Caco-2 (cell line): ENCODE results near the gene THSD8. TPM values are rescaled to one million over a fixed set of nuclear protein-coding genes. Genes with fewer than 3 reads are reported as not detected.

Source experiments
- BruUV-seq: library from RNA; stranded (reverse); fragments of 400-500 nt; replicated peaks from 2 replicates; lab custom pipeline; 2021; lab: Mats Ljungman, UMichigan
- CTCF ChIA-PET: fragments of 300-600 bp; sonication (Branson Sonifier 250); formaldehyde crosslinking; loops from one replicate; lab custom pipeline; 2022; ENCODE audit warnings: antibody characterized with exemption; lab: Charles Lee
- POLR2A ChIA-PET: fragments of 300-600 bp; sonication (Branson Sonifier 250); formaldehyde crosslinking; loops from one replicate; lab custom pipeline; 2022; ENCODE audit warnings: antibody characterized with exemption; lab: Charles Lee
- DNase-seq, 2 experiments: peaks; one replicate each; pipeline versions ENCODE4 v3.0.0 to v3.0.0-alpha.2; 2020 to 2022
- H3K27me3 ChIP-seq: replicated peaks from 2 replicates; pipeline ENCODE4 v1.6.0; 2011; ENCODE audit warnings: low read length; ENCODE audit not compliant: control insufficient read depth, insufficient read depth
- H3K36me3 ChIP-seq: 2 replicates; pipeline ENCODE4 v1.5.1; 2011; ENCODE audit warnings: low read length; ENCODE audit not compliant: control insufficient read depth, insufficient read depth
- H3K4me1 ChIP-seq: fragments of 250-450 bp; sonication (Bioruptor Pico); 2 replicates; pipeline ENCODE4 v1.5.1; 2020; ENCODE audit warnings: mild to moderate bottlenecking
- H3K4me3 ChIP-seq: 2 replicates; pipeline ENCODE4 v1.5.1; 2011; ENCODE audit warnings: low read depth, mild to moderate bottlenecking, control low read depth, low read length
- H3K9me3 ChIP-seq: fragments of 250-450 bp; sonication (Bioruptor Pico); 2 replicates; pipeline ENCODE4 v1.5.1; 2020; ENCODE audit warnings: mild to moderate bottlenecking, moderate library complexity
- H3K27ac Mint-ChIP-seq: one replicate; pipeline ENCODE4 v1.8.0; 2022; ENCODE audit warnings: mixed read lengths; ENCODE audit not compliant: unreplicated experiment
- H3K27me3 Mint-ChIP-seq: one replicate; pipeline ENCODE4 v1.8.0; 2022; ENCODE audit warnings: mixed read lengths; ENCODE audit not compliant: insufficient read depth, unreplicated experiment
- H3K36me3 Mint-ChIP-seq: one replicate; pipeline ENCODE4 v1.8.0; 2022; ENCODE audit warnings: mild to moderate bottlenecking, mixed read lengths; ENCODE audit not compliant: insufficient read depth, unreplicated experiment
- H3K4me1 Mint-ChIP-seq: one replicate; pipeline ENCODE4 v1.8.0; 2022; ENCODE audit warnings: low read depth, mixed read lengths; ENCODE audit not compliant: unreplicated experiment
- H3K4me3 Mint-ChIP-seq: one replicate; pipeline ENCODE4 v1.8.0; 2022; ENCODE audit warnings: mild to moderate bottlenecking, moderate library complexity, mixed read lengths; ENCODE audit not compliant: unreplicated experiment
- H3K9me3 Mint-ChIP-seq: one replicate; pipeline ENCODE4 v1.8.0; 2022; ENCODE audit warnings: mixed read lengths; ENCODE audit not compliant: unreplicated experiment
- intact Hi-C: fragments of 100-400 bp; cut with micrococcal nuclease; formaldehyde crosslinking; loops from one replicate; pipeline ENCODE4 v1.10.0; 2022; ENCODE audit not compliant: unreplicated experiment
- total RNA-seq: library from RNA; stranded (reverse); gene quantifications from 2 replicates; pipeline ENCODE4 v1.2.3, GENCODE V29; 2022
- TF ChIP-seq, protein P1 (sequence below), 2 experiments: fragments of 200-600 bp in 1 of 2; IDR thresholded peaks; 1 replicate in 1 of 2; 2 replicates in 1 of 2; pipeline versions ENCODE4 v1.5.1 to v1.8.0; 2011 to 2022; ENCODE audit warnings: antibody characterized with exemption in 1 of 2, control low read depth in 1 of 2, inconsistent platforms in 1 of 2, low read depth in 1 of 2, low read length in 1 of 2, mild to moderate bottlenecking in 1 of 2, moderate library complexity in 1 of 2; ENCODE audit not compliant: insufficient read depth in 1 of 2, severe bottlenecking in 1 of 2, unreplicated experiment in 1 of 2

THSD8 gene
- total RNA-seq, 1 experiment from 2014 or later: 25.9 TPM

DNA sequence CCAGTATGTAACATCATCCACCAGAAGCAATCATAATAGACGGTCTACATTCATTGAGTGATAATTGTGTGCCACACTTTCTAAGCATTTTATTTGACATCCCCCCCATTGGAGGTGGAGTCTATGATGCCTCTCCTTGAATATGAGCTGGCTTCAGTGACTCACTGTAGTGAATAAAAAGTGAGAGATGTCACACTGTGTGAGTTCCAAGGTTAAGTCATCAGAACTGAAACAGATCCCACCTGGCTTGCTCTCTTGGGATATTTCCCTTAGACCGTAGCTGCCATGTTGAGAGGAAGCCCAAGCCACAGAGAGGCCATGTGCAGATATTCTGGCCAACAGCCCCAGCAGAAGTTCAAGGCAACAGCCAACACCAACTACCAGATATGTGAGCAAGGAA lies 19.9 kb downstream of the THSD8 start:
- Mint-ChIP-seq H3K36me3 (no peaks in the 10 kb centered on the region), H3K27ac (no peak overlapping the region), H3K9me3 (no peaks in the 10 kb centered on the region), H3K4me1 (no peaks in the 10 kb centered on the region), H3K4me3 (no peak overlapping the region), H3K27me3 (no peaks in the 10 kb centered on the region)
- BruUV-seq: no TSS peak
- intact Hi-C loops: no loop called here
- Histone ChIP-seq H3K27me3 (no peaks in the 10 kb centered on the region), H3K36me3 (no peaks in the 10 kb centered on the region), H3K4me3 (no peak overlapping the region), H3K4me1 (no peaks in the 10 kb centered on the region), H3K9me3 (no peaks in the 10 kb centered on the region)
- TF ChIP-seq, protein P1, sequence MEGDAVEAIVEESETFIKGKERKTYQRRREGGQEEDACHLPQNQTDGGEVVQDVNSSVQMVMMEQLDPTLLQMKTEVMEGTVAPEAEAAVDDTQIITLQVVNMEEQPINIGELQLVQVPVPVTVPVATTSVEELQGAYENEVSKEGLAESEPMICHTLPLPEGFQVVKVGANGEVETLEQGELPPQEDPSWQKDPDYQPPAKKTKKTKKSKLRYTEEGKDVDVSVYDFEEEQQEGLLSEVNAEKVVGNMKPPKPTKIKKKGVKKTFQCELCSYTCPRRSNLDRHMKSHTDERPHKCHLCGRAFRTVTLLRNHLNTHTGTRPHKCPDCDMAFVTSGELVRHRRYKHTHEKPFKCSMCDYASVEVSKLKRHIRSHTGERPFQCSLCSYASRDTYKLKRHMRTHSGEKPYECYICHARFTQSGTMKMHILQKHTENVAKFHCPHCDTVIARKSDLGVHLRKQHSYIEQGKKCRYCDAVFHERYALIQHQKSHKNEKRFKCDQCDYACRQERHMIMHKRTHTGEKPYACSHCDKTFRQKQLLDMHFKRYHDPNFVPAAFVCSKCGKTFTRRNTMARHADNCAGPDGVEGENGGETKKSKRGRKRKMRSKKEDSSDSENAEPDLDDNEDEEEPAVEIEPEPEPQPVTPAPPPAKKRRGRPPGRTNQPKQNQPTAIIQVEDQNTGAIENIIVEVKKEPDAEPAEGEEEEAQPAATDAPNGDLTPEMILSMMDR (IDR thresholded peaks at IDR 0.05; ENCODE audit: insufficient read depth in 1 of 2, low read depth in 1 of 2, low read length in 1 of 2, severe bottlenecking in 1 of 2, unreplicated experiment in 1 of 2): no peak
- no peak for DNase-seq
- ChIA-PET POLR2A (interaction anchor here (0.7 kb wide), 1 partner anchor 49 kb away, joined by 4 read pairs; no protein-coding TSS in a partner anchor), CTCF (no interaction called here)

DNA sequence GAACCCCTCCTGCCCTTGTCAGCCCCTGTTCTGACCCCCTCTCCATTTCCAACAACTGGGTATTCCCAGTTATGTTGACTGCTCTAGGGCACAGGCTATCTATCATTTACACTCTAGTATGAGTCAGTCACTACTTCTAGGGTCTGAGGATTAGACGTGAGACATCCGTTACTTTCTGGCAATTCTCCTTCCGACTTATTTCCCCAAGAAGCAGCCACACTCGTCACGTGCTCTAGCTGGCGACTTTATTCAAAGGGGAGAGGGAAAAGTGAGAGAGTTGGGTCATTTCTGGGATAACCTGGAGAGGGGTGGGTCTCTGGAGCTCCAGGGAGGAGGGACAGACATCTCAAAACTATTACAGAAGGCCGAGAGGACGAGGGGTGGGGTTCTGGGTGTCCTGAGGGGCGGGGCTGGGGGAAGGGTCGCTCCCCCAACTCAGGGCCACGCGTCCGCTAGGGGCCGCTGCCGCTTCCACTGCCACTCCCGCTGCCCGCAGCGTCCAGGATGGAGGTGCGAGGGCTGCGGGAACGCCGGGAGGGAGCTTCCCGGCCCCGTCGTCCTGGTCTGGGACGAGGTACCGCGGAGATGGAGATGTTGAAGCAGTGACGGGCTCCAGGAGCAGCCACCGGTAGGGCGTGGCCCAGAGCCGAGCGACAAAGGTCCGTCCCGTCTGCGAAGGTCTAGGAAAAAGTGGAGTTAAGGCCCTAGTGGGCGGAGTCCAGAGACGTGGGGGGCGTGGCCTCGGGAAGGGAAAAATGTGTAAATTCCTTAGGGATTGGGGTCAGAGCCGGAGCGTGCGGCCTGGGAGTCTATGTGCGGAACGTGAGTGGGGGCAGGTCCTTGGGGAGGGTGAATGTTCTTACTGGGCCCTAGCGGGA lies 23.6 kb downstream of the THSD8 start:
- intact Hi-C loops: no loop called here
- H3K27ac Mint-ChIP-seq: no peak overlapping the region
- H3K27me3 Mint-ChIP-seq: no peaks in the 10 kb centered on the region
- H3K9me3 ChIP-seq: no peaks in the 10 kb centered on the region
- no peaks in the 10 kb centered on the region for H3K9me3 Mint-ChIP-seq
- TF ChIP-seq, protein P1 (IDR thresholded peaks at IDR 0.05; ENCODE audit: insufficient read depth in 1 of 2, low read depth in 1 of 2, low read length in 1 of 2, severe bottlenecking in 1 of 2, unreplicated experiment in 1 of 2): peak; percentile 17 to 30
- peaks cover 3% of the 10 kb centered on the region; the same call in 1 of the 2 replicates for H3K4me1 ChIP-seq
- peak overlapping the region; percentile 66 for H3K4me3 Mint-ChIP-seq
- CTCF ChIA-PET: no interaction called here
- DNase-seq: peak in 1 of 2 experiments; percentile 55
- no peaks in the 10 kb centered on the region for H3K36me3 Mint-ChIP-seq
- H3K27me3 ChIP-seq: no peaks in the 10 kb centered on the region
- no peaks in the 10 kb centered on the region for H3K4me1 Mint-ChIP-seq
- POLR2A ChIA-PET: no interaction called here
- no peak overlapping the region for H3K4me3 ChIP-seq
- no TSS peak for BruUV-seq
- no peaks in the 10 kb centered on the region for H3K36me3 ChIP-seq

DNA sequence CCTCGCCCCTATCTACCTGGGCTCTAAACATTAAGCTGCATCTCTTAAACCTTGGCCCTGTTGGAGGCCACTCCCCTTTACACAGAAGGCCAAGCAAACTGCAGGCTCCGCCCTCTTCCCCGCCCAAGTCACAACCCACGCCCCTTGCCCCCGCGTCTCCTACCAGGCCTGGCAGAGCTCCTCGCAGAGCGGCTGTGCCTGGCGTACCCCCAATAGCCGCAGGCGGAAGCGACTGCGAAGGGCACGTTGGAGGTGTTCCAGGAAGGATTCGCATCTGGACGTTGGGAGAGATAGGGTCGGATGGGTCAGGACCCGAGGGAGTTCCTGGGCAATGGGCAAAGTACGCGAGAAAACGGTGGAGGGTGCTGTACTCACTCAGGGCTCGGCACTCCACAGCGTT lies 26.6 kb downstream of the THSD8 start:
- Histone ChIP-seq H3K36me3 (no peaks in the 10 kb centered on the region), H3K9me3 (no peaks in the 10 kb centered on the region), H3K27me3 (no peaks in the 10 kb centered on the region), H3K4me3 (peak overlapping the region; percentile 16; the same call in 1 of the 2 replicates), H3K4me1 (peaks cover 7% of the 10 kb centered on the region)
- Mint-ChIP-seq H3K4me1 (peaks cover 5% of the 10 kb centered on the region), H3K9me3 (no peaks in the 10 kb centered on the region), H3K4me3 (no peak overlapping the region), H3K27ac (no peak overlapping the region), H3K36me3 (peaks cover 5% of the 10 kb centered on the region), H3K27me3 (peaks cover 6% of the 10 kb centered on the region)
- ChIA-PET CTCF (interaction anchor here (0.6 kb wide), 1 partner anchor 9 kb away, joined by 3 read pairs; no protein-coding TSS in a partner anchor), POLR2A (interaction anchor here (0.6 kb wide), 2 partner anchors 22 to 53 kb away, joined by 3 to 4 read pairs; partner anchors contain the start of gene RNASEH2A)
- BruUV-seq: no TSS peak
- TF ChIP-seq, protein P1 (IDR thresholded peaks at IDR 0.05; ENCODE audit: insufficient read depth in 1 of 2, low read depth in 1 of 2, low read length in 1 of 2, severe bottlenecking in 1 of 2, unreplicated experiment in 1 of 2): no peak
- DNase-seq: peak in 1 of 2 experiments; percentile 52
- intact Hi-C loops: no loop called here
